ENCODE measurements around the gene ZNF536. TPM values are rescaled to one million over a fixed set of nuclear protein-coding genes. Genes with fewer than 3 reads are reported as not detected.
A peak's percentile ranks its signal among the peaks of the same experiment; 100 is the strongest.

ZNF536 gene
- total RNA-seq, 4 donors from 2014 or later, result 0.44 to 7.4 (median 0.88) TPM

DNA sequence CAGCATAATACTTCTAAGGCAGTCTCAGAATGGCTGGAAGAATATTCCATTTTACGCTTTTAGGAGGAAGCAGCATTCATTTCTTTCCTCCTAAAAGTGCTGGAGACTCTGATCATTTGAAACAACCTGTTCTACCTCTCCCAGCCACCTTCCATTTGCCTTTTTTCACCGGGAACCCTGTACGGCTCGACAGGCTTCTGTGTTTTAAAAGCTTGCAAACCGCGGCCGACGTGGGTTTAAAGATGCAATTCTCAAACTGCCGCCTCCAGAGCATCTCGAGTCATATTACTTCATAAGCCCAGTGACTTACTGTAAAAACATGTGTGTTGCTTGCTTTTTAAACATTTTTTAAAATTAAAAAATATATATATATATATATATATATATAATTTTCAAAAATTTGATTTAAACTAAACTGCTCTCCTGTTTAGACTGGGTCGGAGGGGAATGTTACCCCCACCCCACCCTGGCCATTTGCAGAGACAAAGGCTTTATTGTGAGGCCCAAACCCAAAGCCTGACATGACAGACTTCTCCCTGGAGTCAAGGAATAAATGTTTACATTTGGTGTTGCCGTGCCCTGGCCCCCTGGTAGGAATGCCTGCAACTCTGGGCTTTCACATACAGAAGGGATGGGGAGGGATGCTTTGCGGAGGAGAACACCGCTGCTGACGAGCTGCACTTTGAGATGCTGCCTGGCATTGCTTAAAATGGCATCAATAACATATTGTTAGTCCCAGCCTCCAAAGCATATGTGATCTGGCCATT, 30.4 kb downstream of the ZNF536 start:
- H3K4me3 ChIP-seq, result no peak overlapping the region
- no peaks in the 10 kb centered on the region for H3K36me3 ChIP-seq
- TF ChIP-seq, protein P1, sequence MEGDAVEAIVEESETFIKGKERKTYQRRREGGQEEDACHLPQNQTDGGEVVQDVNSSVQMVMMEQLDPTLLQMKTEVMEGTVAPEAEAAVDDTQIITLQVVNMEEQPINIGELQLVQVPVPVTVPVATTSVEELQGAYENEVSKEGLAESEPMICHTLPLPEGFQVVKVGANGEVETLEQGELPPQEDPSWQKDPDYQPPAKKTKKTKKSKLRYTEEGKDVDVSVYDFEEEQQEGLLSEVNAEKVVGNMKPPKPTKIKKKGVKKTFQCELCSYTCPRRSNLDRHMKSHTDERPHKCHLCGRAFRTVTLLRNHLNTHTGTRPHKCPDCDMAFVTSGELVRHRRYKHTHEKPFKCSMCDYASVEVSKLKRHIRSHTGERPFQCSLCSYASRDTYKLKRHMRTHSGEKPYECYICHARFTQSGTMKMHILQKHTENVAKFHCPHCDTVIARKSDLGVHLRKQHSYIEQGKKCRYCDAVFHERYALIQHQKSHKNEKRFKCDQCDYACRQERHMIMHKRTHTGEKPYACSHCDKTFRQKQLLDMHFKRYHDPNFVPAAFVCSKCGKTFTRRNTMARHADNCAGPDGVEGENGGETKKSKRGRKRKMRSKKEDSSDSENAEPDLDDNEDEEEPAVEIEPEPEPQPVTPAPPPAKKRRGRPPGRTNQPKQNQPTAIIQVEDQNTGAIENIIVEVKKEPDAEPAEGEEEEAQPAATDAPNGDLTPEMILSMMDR (IDR thresholded peaks at IDR 0.05), result no peak
- no peak for TF ChIP-seq POLR2A (IDR thresholded peaks at IDR 0.05)
- H3K27me3 ChIP-seq, result no peaks in the 10 kb centered on the region
- H3K27ac ChIP-seq, result no peak overlapping the region
- H3K9me3 ChIP-seq, result no peaks in the 10 kb centered on the region
- WGBS, 2 donors, result 57 to 71% methylated on average over 14 to 15 of the region's 15 CpGs
- intact Hi-C loops (cut with DNase I), result no loop called here
- peaks cover 0 to 4% (median 0%) of the 10 kb centered on the region in 3 donors for H3K4me1 ChIP-seq
- DNase-seq, result no peak

DNA sequence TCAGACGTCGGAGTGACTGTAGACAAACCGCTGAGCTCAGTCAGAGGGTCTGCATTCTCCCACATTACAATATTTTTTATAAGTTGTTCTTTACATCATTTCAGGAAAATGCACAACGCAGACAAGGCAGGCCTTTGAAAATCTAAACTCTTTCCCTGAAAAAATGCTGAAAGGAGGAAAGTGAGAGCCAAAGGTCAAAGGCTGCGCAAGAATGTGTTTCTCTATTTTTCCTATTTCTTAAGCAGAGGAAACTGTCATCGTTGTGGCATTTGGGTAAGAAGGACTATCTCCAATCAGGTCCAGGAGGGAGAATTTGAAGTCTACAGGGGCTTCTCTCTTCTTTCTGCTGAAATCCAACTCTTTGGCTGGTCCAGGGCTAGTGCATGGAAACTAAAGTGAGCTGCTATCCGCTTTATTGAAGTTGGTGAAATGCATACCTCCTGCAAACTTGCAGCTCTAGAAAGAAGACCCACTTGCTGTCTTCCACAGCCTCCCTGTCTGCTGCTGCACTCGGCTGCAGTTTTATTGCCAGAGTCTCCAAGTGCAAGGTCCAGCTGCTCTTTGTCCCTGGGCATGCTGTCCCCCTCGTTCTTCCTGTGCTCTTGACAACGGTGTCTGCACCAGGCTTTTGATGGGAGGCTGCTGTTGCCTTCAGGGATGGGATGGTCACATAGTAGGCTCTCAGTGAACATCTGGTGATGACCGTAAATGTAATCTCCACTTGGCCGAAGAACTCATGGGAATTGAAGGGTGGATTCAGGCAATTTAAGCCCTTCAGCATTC, 31.2 kb downstream of the ZNF536 start:
- H3K9me3 ChIP-seq, result no peaks in the 10 kb centered on the region
- no peak overlapping the region for H3K4me3 ChIP-seq
- H3K4me1 ChIP-seq, result peaks cover 0 to 4% (median 0%) of the 10 kb centered on the region in 3 donors
- TF ChIP-seq POLR2A (IDR thresholded peaks at IDR 0.05), result no peak
- TF ChIP-seq, protein P1 (IDR thresholded peaks at IDR 0.05), result no peak
- no peak overlapping the region for H3K27ac ChIP-seq
- DNase-seq, result no peak
- intact Hi-C loops (cut with DNase I), result no loop called here
- no peaks in the 10 kb centered on the region for H3K27me3 ChIP-seq
- H3K36me3 ChIP-seq, result no peaks in the 10 kb centered on the region
- 54 to 58% methylated on average over 9 to 11 of the region's 12 CpGs for WGBS, 2 donors

DNA sequence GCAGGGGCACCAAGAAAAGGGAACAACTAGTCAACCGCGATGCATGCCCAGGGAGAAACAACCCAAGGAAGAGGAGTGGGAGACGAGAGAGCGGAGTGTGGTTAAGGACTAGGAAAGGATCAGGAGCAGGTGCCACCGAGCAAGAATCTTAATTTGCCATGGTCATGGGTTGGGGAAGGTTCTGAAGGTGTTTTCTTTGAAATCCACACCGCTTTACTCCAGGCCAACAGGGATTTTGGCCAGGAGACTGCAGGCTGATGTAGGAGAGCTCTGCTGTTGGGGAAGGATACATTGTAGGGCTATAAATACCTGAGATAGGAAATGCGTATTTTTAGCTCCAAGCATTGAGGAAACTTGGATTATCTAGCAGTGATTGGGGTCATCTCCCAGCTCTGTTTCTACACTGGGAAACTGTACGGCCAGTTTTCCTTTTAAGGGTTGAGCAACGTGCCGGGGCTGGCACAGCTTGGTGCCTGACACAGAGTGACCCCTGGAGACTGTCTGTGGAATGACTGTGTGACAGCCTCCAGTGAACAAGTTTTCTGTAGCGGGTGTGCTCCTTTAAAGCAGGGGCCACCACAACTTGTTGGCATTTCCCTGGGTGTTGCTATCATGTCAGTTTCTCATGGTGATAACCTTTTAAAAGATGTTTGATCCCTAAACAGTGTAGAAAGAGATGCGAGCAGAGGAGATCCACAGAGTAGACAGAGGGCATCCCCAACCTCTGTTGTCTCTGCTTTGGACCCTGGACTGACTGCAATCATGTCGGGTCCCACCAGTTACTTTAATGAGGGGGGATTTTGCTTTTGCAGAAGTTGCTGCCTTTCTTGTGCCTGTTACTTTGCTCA, 34.3 kb downstream of the ZNF536 start:
- intact Hi-C loops (cut with DNase I), result no loop called here
- TF ChIP-seq, protein P1 (IDR thresholded peaks at IDR 0.05), result peak in 3 of 6 experiments; percentile 13 to 22 (median 20)
- no peak for TF ChIP-seq POLR2A (IDR thresholded peaks at IDR 0.05)
- no peaks in the 10 kb centered on the region for H3K9me3 ChIP-seq
- 47 to 49% methylated on average over 13 of the region's 13 CpGs for WGBS, 2 donors
- no peak for DNase-seq
- peak overlapping the region in 1 of 4 donors; percentile 36 for H3K27ac ChIP-seq
- H3K36me3 ChIP-seq, result no peaks in the 10 kb centered on the region
- no peak overlapping the region for H3K4me3 ChIP-seq
- H3K27me3 ChIP-seq, result no peaks in the 10 kb centered on the region
- peaks cover 0 to 4% (median 0%) of the 10 kb centered on the region in 3 donors for H3K4me1 ChIP-seq

DNA sequence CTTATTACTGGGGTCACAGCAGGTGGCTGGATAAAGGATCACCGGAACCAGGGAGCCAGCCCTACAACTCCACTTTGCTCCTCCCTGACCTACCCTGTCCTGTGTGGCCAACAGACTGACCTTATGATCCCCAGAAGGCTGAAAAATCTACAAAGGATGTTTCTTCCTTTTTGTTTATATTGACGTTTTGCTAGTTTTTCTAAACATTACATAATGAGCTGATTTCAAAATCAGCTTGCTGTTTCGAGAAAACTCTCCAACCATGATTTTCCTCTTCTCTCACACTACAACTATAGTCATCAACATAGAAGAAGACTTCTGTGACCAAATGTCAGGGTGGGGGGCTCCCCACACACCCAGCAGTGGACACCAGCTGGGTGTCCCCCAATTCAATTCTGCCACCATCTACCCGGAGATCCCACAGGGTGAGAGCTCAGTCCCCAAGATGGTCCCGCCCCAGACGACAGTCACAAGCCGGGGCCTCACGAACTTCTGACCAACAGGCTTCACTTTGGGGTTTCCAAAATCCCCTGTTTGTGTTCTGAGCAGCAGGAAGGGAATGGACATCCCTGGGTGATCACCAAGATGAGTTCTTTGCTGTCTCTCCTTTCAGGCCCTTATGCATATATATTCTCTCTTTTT, 35.0 kb downstream of the ZNF536 start:
- Histone ChIP-seq H3K9me3 (no peaks in the 10 kb centered on the region), H3K27me3 (no peaks in the 10 kb centered on the region), H3K27ac (peak overlapping the region in 1 of 4 donors; percentile 36), H3K36me3 (no peaks in the 10 kb centered on the region), H3K4me3 (no peak overlapping the region), H3K4me1 (peaks cover 0 to 4% (median 0%) of the 10 kb centered on the region in 3 donors)
- intact Hi-C loops (cut with DNase I), result no loop called here
- no peak for DNase-seq
- WGBS, 2 donors, result 65 to 68% methylated on average over 8 of the region's 8 CpGs
- TF ChIP-seq, protein P1 (IDR thresholded peaks at IDR 0.05), result no peak
- no peak for TF ChIP-seq POLR2A (IDR thresholded peaks at IDR 0.05)

All from esophagus squamous epithelium (tissue), 5 donors.